AG09309 (cell line): ENCODE results near the gene SLFN11.

ENCODE experiments used
- DNase-seq: peaks from one replicate; pipeline ENCODE4 v3.0.0-alpha.2; 2010; ENCODE audit warnings: low read depth
- H3K4me3 ChIP-seq: 2 replicates; pipeline ENCODE4 v1.5.1; 2011; ENCODE audit warnings: mild to moderate bottlenecking, low read depth, low read length, moderate library complexity; ENCODE audit not compliant: control insufficient read depth
- TF ChIP-seq, protein P1 (sequence below): IDR thresholded peaks from 2 replicates; pipeline ENCODE4 v1.5.1; 2011; ENCODE audit warnings: mild to moderate bottlenecking, low read depth, low read length, inconsistent platforms; ENCODE audit not compliant: insufficient read depth, control insufficient read depth; ENCODE audit errors: missing control alignments

SLFN11 gene

GRCh38 chr17:35374766-35375344 is 1.4 kb upstream of the SLFN11 start:
- DNase-seq, result no peak
- H3K4me3 ChIP-seq, result peak overlapping the region; percentile 96
- TF ChIP-seq, protein P1, sequence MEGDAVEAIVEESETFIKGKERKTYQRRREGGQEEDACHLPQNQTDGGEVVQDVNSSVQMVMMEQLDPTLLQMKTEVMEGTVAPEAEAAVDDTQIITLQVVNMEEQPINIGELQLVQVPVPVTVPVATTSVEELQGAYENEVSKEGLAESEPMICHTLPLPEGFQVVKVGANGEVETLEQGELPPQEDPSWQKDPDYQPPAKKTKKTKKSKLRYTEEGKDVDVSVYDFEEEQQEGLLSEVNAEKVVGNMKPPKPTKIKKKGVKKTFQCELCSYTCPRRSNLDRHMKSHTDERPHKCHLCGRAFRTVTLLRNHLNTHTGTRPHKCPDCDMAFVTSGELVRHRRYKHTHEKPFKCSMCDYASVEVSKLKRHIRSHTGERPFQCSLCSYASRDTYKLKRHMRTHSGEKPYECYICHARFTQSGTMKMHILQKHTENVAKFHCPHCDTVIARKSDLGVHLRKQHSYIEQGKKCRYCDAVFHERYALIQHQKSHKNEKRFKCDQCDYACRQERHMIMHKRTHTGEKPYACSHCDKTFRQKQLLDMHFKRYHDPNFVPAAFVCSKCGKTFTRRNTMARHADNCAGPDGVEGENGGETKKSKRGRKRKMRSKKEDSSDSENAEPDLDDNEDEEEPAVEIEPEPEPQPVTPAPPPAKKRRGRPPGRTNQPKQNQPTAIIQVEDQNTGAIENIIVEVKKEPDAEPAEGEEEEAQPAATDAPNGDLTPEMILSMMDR, result no peak

- H3K4me3 ChIP-seq, result peak overlapping the region; percentile 96
- peak; percentile 33 for DNase-seq
- TF ChIP-seq, protein P1, result no peak
Observed at GRCh38 chr17:35373984-35374765, 754 bp upstream of the SLFN11 start.

- H3K4me3 ChIP-seq, result peak overlapping the region; percentile 96
- DNase-seq, result no peak
Observed at GRCh38 chr17:35372846-35373533, 431 bp downstream of the SLFN11 start.

GRCh38 chr17:35371934-35372333 is 1.5 kb downstream of the SLFN11 start:
- no peak overlapping the region for H3K4me3 ChIP-seq
- TF ChIP-seq, protein P1, result no peak

More at GRCh38 chr17:35372846-35373533, 431 bp downstream of the SLFN11 start:
- TF ChIP-seq, protein P1, result no peak

GRCh38 chr17:35368081-35368830 is 5.2 kb downstream of the SLFN11 start:
- DNase-seq, result no peak
- TF ChIP-seq, protein P1, result no peak
- no peak overlapping the region for H3K4me3 ChIP-seq

More at GRCh38 chr17:35371934-35372333, 1.5 kb downstream of the SLFN11 start:
- DNase-seq, result no peak

DNA sequence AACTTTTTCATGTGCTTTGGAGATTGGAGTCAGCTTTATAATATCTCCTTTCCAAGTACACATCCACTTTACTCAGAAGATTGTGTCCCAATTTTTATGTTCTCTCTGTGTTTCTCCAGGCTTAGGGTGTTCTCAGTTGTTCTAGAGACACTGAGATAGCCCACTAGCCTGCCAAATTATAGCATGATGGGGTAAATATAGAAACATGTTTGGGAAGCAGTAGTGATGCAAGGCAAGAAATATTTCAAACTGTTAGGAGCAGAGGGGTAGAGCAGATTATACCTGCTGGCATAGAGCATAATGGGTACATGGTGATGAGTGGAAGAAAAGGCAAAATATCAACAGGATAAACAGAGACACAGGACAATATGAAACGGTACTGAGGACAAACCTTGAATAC is 12.4 kb downstream of the SLFN11 start:
- TF ChIP-seq, protein P1, result no peak
- no peak overlapping the region for H3K4me3 ChIP-seq
- DNase-seq, result no peak
